Suppressor macrophage treated with lipopolysaccharide for 1 hour (primary cell): ENCODE results near the gene FXYD5.

Source experiments
- DNase-seq, 3 donors: peaks; one replicate each; pipeline ENCODE4 v3.0.0-alpha.2; 2020 to 2022

FXYD5 gene

GRCh38 chr19:35154525-35155406 lies at the start of gene FXYD5:
Gene FXYD5 (plus strand): TSS chr19:35154735. CDS start chr19:35155551, 816 bp downstream.
- DNase-seq, result peak; percentile 87 to 94 (median 92)

- no peak for DNase-seq
Measured at GRCh38 chr19:35105047-35105410, 49.5 kb upstream of the FXYD5 start.

GRCh38 chr19:35105411-35106290 lies 48.9 kb upstream of the FXYD5 start:
- DNase-seq, result no peak

GRCh38 chr19:35106291-35106583 lies 48.3 kb upstream of the FXYD5 start:
- DNase-seq, result no peak

- DNase-seq, result no peak
Measured at GRCh38 chr19:35106898-35107541, 47.5 kb upstream of the FXYD5 start.

- peak; percentile 78 to 85 (median 78) for DNase-seq
Measured at GRCh38 chr19:35107545-35107944, 47.0 kb upstream of the FXYD5 start.

GRCh38 chr19:35108730-35109129 lies 45.8 kb upstream of the FXYD5 start:
- no peak for DNase-seq

GRCh38 chr19:35109395-35110112 lies 45.0 kb upstream of the FXYD5 start:
- no peak for DNase-seq

- DNase-seq, result no peak
Measured at GRCh38 chr19:35110974-35111373, 43.6 kb upstream of the FXYD5 start.

GRCh38 chr19:35112995-35113688 lies 41.4 kb upstream of the FXYD5 start:
- peak in 2 of 3 donors; percentile 24 to 31 for DNase-seq

GRCh38 chr19:35114353-35115176 lies 40.0 kb upstream of the FXYD5 start:
- peak; percentile 55 to 72 (median 63) for DNase-seq

- DNase-seq, result no peak
Measured at GRCh38 chr19:35115177-35115951, 39.2 kb upstream of the FXYD5 start, which contains the start of gene FXYD3. Gene FXYD3 (plus strand): TSS chr19:35115823. CDS start chr19:35119377, 3,554 bp downstream.

GRCh38 chr19:35116072-35116801 lies 38.3 kb upstream of the FXYD5 start:
- no peak for DNase-seq

- no peak for DNase-seq
Measured at GRCh38 chr19:35117116-35117515, 37.4 kb upstream of the FXYD5 start.

- DNase-seq, result no peak
Measured at GRCh38 chr19:35117799-35118198, 36.7 kb upstream of the FXYD5 start.

- no peak for DNase-seq
Measured at GRCh38 chr19:35118268-35119020, 36.1 kb upstream of the FXYD5 start.

- no peak for DNase-seq
Measured at GRCh38 chr19:35119091-35119490, 35.4 kb upstream of the FXYD5 start.

GRCh38 chr19:35119578-35120155 lies 34.9 kb upstream of the FXYD5 start:
- DNase-seq, result peak in 2 of 3 donors; percentile 38 to 52
